ENCODE measurements around the gene INTS14.
A peak's percentile ranks its signal among the peaks of the same experiment; 100 is the strongest.
"Not testable (repeated sequence)": the region's sequence is repeated elsewhere in the genome, so short reads cannot be mapped to it uniquely, and the experiment has no call there.

The INTS14 gene

DNA sequence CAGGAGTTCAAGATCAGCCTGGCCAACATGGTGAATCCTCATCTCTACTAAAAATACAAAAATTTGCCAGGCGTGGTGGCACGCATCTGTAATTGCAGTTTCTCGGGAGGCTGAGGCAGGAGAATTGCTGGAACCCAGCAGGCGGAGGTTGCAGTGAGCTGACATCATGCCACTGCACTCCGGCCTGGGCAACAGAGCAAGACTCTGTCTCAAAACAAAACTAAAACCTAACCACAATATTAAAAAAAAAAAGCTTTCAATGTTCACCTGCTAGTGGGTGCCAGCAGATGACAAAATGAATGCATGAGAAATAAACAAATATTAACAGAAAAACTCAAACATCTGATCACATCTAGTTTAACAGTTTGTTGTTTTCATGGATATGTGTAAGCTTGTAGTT lies 19.8 kb upstream of the INTS14 start:
- DNase-seq (ENCODE audit: low spot score) = no peak

DNA sequence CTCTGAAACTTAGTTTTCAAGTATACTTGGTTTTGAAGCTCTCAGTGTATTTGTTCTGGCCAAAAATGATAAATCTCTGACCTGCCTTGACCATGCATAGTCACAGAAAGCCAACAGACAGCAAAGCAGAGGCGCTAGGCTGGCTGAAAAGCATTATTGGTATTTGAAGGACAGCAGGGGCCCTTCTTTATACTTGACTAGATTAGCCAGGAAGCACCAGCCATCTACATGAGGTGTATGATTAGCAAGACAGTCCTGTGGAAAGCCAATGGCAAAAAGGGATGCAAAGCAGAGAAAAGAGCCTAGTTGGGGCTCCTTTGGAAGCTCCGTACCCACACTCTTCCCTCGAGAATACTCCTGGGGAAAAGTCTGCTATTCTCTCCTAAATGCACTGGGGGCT lies 18.6 kb upstream of the INTS14 start:
- DNase-seq (ENCODE audit: low spot score) = no peak

DNA sequence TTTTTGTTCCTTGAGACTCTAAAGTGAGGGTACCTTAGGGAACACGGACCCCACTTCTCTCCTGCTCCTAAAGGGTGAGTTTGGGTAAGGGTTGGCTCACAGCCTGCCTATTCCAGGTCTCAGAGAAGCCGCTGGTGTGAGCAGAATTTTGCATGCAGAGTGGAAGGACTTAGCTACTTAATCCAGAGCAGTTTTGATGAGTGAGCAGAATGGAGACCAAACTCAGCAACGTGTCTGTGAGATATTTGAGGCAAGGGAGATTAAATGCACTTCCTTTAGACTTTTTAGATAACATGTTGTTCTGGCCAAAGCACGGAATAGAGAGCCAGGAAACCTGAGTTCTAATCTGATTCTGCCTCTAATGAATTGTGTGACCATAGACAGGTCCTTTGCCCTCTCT lies 15.9 kb upstream of the INTS14 start:
- no peak for DNase-seq (ENCODE audit: low spot score)

DNA sequence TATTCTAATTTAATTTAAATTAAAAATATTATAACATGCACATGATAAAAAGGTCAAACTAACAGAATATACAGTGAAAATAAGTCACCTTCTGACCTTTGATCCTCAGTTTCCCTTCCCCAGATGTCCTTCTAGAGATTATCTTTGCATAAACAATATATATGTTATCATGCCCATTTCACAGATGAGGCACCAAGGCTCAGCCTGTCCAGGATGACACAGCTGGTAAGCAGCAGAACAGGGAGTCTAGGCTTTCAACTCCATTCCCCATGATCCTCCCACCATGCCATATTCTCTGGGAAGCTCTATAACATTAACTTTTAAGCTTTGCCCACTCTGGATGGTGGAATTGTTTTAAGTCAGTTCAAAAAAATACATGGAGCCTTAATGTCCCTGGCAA lies 12.2 kb upstream of the INTS14 start:
- no peak for DNase-seq (ENCODE audit: low spot score)

DNA sequence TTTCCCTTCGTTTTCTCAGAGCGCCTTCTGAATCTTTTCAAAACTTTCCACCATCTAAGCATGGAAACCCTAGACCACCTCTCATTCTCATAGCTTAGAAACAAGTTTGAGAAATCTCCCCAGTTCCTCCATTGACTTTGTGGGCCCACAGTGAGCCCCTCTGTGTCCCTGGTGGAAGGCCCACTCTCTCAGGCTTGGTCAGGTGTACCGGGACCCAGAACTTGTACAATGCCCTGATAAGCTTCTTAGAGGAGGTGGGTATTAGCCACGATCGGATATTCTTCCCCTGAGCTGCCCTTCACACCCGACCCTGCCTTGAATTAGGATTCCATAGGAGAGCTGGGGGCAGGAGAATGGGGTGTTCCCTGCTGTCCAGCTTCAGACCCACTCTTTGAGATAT lies 10.7 kb upstream of the INTS14 start, which contains the start of gene SLC24A1:
SLC24A1 (plus strand) TSS at position 301 of the 400 bp plus-strand sequence. CDS start 2,143 bp downstream, outside the sequence.
- DNase-seq (ENCODE audit: low spot score) = no peak

DNA sequence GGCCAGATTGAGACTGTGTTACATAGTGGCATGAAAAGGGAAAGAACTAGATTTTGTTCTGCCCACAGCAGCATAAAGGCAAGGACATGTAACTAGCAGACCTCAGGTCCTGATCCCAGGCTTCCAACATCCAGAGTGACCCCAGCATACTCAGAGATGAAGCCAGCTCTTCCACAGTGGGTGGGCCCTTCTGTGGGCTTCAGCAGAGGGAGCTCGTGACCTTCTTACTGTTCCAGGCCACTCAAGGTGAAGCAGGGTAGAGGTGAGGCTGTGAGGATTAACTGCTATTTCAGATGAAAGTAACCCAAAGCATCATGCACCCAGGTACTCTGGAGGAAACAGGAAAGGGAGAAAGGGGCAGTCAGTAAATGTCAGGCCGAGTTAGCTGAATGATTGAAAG lies 9.9 kb upstream of the INTS14 start:
- no peak for DNase-seq (ENCODE audit: low spot score)

DNA sequence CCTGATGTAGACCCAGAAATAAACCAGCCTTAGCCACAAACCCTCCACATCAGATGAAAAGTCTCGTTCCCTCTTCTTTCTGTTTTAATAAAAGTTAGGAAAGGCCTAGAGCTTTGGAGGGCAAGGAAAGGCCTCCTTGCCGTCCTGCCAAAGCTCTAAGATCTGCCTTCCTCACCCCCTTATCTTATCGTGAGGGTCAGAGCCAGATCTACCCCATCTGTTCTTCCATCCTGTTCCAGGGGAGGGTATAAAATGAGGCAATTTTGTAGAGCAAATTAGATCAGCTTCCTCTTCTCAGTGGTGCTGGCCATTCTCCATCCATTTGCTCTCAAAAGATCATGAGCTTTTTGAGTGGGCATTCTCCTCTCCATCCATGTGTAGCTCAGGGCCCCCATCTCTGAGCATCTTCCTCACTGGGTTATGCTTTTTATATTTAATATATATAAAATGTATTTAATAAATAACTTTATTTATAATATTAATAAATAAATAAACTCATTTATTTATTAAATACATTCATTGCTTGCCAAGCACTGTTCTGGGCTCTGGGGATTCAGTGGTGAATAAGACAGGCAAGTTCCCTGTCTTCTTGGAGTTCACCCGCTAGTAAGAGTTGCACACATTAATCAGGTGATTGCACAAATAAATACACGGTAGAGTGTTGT lies 8.8 kb upstream of the INTS14 start:
- no peak for DNase-seq (ENCODE audit: low spot score)

DNA sequence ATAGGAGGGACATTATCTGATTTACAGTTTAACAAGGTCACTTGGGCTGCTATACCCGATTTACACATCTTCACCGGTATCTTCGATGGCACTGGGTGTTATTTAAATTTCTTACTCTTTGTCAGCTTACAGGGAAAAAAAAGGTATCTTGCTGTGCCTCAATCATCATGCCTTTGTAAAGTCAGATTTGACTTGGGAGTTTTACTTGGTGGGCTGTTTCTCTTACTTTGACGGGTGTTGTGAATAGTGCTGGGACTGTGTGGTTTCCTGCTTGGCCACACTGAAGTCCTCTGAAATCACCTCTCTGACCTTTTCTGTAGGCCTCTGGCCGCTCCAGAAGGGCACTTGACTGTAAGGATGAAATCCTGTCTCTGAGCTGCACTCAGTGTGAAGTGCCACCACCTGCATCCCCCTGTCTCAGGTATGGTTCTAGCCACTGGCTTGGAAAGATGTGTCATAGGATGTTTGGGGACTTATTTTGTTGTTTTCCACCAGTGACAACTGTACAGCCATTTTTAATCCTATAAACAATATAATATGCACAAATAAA lies 7.7 kb upstream of the INTS14 start:
- no peak for DNase-seq (ENCODE audit: low spot score)

DNA sequence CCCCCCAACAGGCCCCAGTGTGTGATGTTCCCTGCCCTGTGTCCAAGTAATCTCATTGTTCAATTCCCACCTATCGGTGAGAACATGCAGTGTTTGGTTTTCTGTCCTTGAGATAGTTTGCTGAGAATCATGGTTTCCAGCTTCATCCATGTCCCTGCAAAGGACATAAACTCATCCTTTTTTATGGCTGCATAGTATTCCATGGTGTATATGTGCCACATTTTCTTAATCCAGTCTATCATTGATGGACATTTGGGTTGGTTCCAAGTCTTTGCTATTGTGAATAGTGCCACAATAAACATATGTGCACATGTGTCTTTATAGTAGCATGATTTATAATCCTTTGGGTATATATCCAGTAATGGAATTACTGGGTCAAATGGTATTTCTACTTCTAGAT lies 5.0 kb upstream of the INTS14 start:
- not testable (repeated sequence) for DNase-seq (ENCODE audit: low spot score)

DNA sequence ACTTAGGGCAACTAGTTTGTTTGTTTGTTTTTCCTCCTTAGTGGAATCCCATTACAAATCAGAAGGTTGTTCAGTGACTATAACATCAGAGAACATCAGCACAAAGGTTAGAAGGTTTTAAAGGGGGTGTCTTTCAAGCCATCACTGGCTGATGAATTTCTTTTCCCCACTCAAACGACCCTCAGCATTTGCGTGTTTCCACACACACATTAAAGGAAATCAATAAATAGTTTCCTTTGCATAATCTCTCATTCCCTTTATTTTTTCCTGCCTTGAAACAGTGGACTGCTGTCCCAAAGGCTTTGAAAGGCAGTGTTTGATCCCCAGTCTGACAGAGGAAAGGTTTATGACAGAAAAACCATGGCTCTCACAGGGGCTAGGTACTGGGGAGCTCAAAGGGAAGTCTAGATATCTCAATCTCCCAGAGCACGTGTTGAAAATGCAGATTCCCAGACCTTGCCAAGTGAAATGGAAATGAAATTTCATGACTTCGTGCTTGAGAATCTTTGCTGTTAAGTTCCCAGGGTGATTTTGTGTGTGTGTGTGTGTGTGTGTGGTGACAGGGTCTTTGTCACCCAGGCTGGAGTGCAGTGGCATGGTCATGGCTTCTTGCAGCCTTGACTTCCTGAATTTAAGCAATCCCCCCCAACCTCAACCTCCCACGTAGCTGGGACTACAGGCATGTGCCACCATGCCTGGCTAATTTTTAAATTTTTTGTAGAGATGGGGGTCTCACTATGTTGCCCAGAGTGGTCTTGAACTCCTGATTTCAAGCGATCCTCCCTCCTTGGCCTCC lies 2.2 kb upstream of the INTS14 start:
- no peak for DNase-seq (ENCODE audit: low spot score)

DNA sequence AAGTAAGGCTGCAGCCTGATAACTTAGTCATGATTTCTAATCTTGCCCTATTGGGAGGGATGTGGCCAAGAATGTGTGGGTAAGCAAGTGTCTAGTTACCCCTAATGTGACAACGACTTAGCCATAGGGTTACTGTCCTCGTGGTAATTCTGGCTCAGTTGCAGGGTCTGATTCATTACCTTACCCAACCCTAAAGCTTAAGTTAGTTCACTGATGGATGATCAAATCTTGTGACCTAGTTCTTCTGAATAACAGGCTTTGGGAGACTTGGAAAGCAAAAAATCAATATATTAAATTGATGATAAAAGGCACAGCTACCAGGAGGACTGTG lies 1.6 kb upstream of the INTS14 start:
- no peak for DNase-seq (ENCODE audit: low spot score)

DNA sequence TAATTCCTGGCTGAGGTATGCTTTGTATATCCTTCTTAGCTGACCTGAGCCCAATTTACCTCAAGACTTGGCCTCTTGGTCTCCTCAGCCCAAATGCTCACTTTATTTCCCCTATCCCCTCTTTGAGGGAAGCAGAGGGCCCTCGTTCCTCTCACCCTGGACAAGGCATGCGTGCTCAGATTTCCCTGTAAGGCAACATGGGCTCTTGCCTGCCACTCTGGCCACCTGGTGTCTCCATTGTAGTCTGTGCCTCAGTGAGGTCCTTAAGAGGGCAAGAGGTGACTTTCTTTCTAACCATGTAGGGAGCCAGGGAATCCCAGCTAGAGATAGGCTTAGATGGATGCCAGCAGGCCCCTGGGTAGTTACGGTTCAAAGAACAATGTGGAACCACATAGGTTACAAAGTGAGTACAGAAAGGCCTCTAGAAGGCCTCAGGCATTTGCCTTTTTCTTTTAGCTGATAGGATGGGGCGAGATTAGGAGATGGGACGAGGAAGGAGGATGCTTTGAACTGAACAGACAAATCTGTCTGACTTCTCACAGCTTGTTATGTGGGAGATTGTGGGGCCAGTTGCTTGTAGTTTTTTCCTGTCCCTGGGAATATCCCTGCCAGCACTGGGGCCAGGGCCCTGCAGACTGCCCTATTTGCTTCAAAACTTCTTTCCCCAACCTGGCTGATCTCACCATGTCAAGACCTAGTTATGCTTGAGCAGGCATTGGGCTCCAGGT lies 1.1 kb upstream of the INTS14 start:
- DNase-seq (ENCODE audit: low spot score) = no peak

DNA sequence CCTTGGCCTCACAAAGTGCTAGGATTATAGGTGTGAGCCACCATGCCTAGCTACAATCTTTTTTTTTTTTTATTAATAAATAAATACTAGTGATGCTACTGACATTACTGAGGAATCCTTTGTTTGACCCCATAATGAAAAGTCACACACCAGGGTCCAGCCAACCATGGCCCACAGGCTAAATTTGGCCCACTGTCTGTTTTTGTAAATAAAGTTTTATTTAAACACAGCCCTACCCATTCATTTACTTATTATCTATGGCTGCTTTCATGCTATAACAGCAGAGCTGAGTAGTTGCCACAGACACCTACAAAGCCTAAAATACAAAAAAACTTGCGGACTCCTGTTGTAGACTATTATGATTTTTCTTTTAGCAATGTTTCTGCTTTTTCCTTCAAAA lies 7.4 kb downstream of the INTS14 start:
- no peak for DNase-seq (ENCODE audit: low spot score)

DNA sequence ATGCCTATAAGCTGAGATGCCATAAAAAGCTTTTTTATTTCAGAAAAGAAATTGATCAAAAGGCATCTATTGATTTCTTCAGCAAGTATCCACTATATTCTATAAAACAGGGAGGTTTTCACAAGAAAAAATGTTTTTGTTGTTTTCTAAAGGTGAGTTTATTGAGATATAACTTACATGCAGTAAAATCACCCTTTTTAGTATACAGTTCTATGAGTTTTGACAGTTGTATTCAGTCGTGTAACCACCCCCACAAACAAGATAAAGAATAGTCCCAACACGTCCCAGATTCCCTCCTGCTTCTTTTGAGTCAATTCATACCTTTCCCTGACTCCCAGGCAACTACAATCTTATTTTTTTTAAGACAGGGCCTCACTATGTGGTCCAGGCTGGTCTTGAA lies 7.8 kb downstream of the INTS14 start:
- DNase-seq (ENCODE audit: low spot score) = no peak

DNA sequence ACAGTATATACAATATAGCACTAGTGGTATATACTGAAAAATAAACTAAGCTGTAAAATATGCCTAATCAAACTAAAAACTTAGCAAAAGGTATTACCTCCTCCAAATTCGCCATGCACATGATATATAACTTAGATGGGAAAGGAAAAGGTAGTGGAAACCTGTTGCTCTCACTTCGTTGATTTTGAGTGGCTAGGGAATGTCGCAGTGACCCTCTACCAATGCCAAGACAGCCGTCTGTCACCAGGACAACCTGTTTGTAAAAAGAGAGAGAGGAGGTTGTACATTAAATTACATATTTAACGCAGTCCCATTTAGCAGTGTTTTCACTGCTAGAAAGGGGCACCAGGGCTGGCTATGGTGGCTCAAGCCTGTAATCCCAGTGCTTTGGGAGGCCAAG lies 11.3 kb downstream of the INTS14 start:
- no peak for DNase-seq (ENCODE audit: low spot score)

DNA sequence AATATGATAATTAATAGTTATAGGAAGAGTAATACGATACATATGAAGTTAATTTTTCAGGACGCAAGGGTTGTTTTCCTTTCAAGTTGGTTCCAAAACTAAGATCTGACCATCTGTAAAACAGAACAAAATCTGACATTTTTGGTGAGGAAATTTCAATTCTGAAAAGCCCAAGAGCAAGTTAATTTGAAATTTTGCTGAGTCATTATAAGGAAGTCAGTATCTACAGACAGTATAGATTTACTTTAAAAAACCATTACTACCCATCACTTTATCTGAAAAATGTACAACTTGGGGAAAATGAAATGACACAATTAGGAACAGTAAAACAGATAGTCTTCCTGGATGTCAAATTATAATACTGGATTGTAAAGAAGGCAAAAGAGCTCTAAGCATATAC lies 12.5 kb downstream of the INTS14 start:
- DNase-seq (ENCODE audit: low spot score) = no peak

DNA sequence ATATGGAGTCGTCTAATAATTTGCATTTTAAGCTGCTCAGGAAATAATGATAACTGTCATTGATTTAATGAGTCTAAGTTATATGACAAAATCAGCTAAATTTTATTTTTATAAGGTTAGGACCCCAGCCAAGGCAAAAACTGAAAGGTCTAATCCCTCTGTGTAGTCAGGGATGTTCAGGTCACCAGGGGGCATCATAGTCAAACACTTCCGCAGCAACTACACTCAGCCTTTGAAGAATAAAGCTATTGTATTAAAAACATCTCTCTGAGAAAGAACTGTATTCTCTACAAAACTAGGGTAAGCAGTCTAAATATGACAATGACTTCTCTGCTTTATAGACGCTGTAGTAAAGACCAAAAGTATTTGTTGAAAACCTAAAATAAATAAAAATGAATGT lies 15.0 kb downstream of the INTS14 start:
- peak; percentile 24 for DNase-seq (ENCODE audit: low spot score)

DNA sequence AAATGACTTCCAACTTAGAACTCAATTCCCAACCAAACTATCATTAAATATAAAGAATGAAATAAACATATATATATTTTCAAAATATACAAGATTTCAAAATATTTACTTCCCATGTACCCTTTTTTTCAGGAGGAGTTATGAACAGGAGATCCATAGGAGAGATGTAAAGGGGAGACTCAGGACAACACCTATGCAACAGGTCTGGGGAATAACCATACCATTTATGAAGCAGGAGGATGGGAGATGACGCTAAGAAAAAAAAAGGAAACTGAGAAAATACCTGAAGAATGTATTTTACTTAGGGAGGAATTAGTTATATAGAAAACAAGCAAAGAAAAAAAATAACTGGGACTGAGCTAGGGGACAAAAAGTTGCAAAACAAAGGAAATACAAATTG lies 23.8 kb downstream of the INTS14 start:
- DNase-seq (ENCODE audit: low spot score) = no peak

DNA sequence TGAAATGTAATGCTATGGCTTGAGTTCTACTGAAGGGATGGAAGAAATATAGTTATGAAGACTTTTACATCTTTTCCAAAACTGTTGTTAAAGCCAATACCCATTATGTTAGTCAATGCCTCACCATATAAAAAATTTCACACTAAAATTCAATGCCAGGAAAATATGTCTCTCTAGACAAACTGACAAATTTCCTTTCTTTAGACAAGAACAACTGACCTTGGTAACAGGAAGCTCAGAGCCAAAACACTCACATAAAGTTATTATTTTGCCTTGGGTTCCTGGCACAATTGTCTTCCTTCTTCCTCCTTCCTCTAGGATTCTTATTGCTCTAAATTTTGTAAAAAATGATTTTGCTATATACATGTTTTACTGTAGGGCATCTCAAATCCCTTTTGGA lies 26.7 kb downstream of the INTS14 start:
- DNase-seq (ENCODE audit: low spot score) = no peak

DNA sequence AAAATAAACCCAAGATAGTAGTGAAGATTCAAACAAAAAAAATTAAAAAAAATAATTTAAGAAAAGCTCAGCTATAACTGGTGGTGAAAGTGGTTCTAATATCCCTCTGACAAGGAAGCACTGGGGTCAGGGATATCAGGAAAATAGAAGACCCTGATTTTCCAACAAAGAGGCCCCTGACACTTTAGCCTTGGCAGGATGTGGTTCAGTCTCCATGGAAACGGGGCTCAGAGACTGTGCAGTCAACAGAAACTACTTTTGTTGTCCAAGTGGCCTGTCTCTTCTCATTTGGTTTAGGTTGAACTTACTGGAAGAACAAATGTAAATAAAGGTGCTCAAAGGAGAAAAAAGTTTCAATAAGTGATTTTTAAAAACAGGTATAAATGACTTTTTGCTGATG lies 27.2 kb downstream of the INTS14 start:
- DNase-seq (ENCODE audit: low spot score) = no peak

DNA sequence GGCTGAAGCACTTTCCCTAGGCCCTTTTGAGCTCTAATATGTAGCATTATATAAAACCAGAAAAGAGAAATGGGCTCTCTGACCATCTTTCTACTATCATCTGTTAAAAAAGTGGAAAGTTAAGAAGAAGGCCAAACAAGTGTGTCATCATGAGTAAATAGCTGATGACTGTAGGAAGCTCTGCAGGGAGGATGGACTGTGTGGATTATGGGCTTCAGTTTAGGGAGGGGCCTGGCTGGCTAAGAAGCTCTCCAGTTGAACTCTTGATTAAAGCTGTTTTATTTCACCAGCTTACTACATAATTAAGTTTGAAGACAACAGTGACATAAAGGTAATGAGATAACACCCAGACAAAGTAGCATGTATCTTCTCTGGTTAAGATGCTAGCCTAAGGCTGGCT lies 30.6 kb downstream of the INTS14 start:
- DNase-seq (ENCODE audit: low spot score) = no peak

DNA sequence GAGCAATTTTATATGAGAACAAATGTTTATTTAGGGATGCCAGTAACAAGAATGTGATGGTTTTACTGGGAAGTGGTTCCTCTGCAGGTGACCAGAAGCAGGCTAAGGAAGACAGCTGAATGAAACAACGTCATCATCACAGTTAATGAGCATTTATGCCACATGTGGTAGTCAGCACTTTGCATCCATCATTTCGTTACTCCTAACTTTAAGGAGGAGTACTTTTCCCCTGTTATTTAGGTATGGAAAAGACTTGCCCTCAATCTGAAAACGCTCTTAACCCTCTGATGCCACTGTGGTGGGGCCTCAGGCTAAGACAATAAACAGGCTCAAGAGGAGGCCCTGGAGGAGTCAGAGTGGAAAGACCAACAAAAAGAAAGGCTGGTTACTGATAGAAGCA lies 31.2 kb downstream of the INTS14 start:
- no peak for DNase-seq (ENCODE audit: low spot score)

Data from hematopoietic multipotent progenitor cell treated with erythropoietin and hydrocortisone succinate and interleukin-3 and kit ligand, for 17 days (in vitro differentiated cells).